HG02678 (cell line): ENCODE data around the gene AKR1A1.
"Not testable (repeated sequence)": the region's sequence is repeated elsewhere in the genome, so short reads cannot be mapped to it uniquely, and the experiment has no call there.

ENCODE experiments used
- ATAC-seq: cut with Tn5 transposase; IDR thresholded peaks from one replicate; pipeline ENCODE4 v1.9.1; 2021; ENCODE audit warnings: mild to moderate bottlenecking, moderate library complexity; ENCODE audit not compliant: unreplicated experiment

AKR1A1 gene

GRCh38 chr1:45523516-45523915, 27.1 kb upstream of the AKR1A1 start:
- ATAC-seq, result not testable (repeated sequence)

- ATAC-seq, result not testable (repeated sequence)
These were observed 26.7 kb upstream of the AKR1A1 start for GRCh38 chr1:45523975-45524374.

- no peak for ATAC-seq
These were observed 24.4 kb upstream of the AKR1A1 start for GRCh38 chr1:45526135-45526644.

- no peak for ATAC-seq
These were observed 19.9 kb upstream of the AKR1A1 start for GRCh38 chr1:45530632-45531135.

- ATAC-seq, result no peak
These were observed 18.8 kb upstream of the AKR1A1 start for GRCh38 chr1:45531873-45532272.

GRCh38 chr1:45535988-45536766, 14.4 kb upstream of the AKR1A1 start:
- ATAC-seq, result no peak

- ATAC-seq, result no peak
These were observed 13.7 kb upstream of the AKR1A1 start for GRCh38 chr1:45536886-45537285.

- no peak for ATAC-seq
These were observed 9.4 kb upstream of the AKR1A1 start for GRCh38 chr1:45541193-45541592.

GRCh38 chr1:45542591-45542990, 8.0 kb upstream of the AKR1A1 start:
- ATAC-seq, result no peak

- ATAC-seq, result peak; percentile 61
These were observed 6.8 kb upstream of the AKR1A1 start for GRCh38 chr1:45543581-45544417.

- no peak for ATAC-seq
These were observed 6.1 kb upstream of the AKR1A1 start for GRCh38 chr1:45544530-45544929.

- peak; percentile 62 for ATAC-seq
These were observed 5.6 kb upstream of the AKR1A1 start for GRCh38 chr1:45545019-45545493.

- ATAC-seq, result no peak
These were observed 4.9 kb upstream of the AKR1A1 start for GRCh38 chr1:45545553-45546310.

GRCh38 chr1:45551684-45552083, 1.1 kb downstream of the AKR1A1 start:
- no peak for ATAC-seq

GRCh38 chr1:45552331-45552730, 1.7 kb downstream of the AKR1A1 start:
- no peak for ATAC-seq

- ATAC-seq, result no peak
These were observed 3.6 kb downstream of the AKR1A1 start for GRCh38 chr1:45554198-45554597.

GRCh38 chr1:45557422-45557944, 6.9 kb downstream of the AKR1A1 start:
- ATAC-seq, result no peak

- ATAC-seq, result no peak
These were observed 13.2 kb downstream of the AKR1A1 start for GRCh38 chr1:45563843-45564242.

GRCh38 chr1:45566722-45567121, 16.1 kb downstream of the AKR1A1 start:
- ATAC-seq, result no peak

GRCh38 chr1:45567911-45568310, 17.3 kb downstream of the AKR1A1 start:
- ATAC-seq, result no peak

- no peak for ATAC-seq
These were observed 17.8 kb downstream of the AKR1A1 start for GRCh38 chr1:45568421-45568820.
